Neuronal stem cell (in vitro differentiated cells): ENCODE data around the gene NKX2-2.
A peak's percentile ranks its signal among the peaks of the same experiment; 100 is the strongest.

Experiments used
- DNase-seq: peaks from one replicate; pipeline ENCODE4 v3.0.0-alpha.2; 2013; ENCODE audit warnings: low spot score
- H2AFZ ChIP-seq: one replicate; pipeline ENCODE4 v1.6.1; 2013; ENCODE audit warnings: mild to moderate bottlenecking, low read length, inconsistent platforms
- H2AK5ac ChIP-seq: 2 replicates; pipeline ENCODE4 v1.6.1; 2013; ENCODE audit warnings: low read depth, mild to moderate bottlenecking, inconsistent platforms, low read length, moderate library complexity, mixed read lengths
- H2BK120ac ChIP-seq: 2 replicates; pipeline ENCODE4 v1.6.1; 2013; ENCODE audit warnings: low read depth, mild to moderate bottlenecking, inconsistent platforms, low read length, moderate library complexity, mixed read lengths
- H2BK12ac ChIP-seq: one replicate; pipeline ENCODE4 v1.6.1; 2013; ENCODE audit warnings: low read length, inconsistent platforms
- H2BK15ac ChIP-seq: 2 replicates; pipeline ENCODE4 v1.6.1; 2013; ENCODE audit warnings: mild to moderate bottlenecking, low read length, inconsistent platforms, mixed read lengths
- H2BK5ac ChIP-seq: one replicate; pipeline ENCODE4 v1.6.1; 2013; ENCODE audit warnings: inconsistent platforms, mild to moderate bottlenecking, low read length, moderate library complexity
- H3K14ac ChIP-seq: one replicate; pipeline ENCODE4 v1.6.1; 2013; ENCODE audit warnings: low read length, inconsistent platforms
- H3K18ac ChIP-seq: 2 replicates; pipeline ENCODE4 v1.6.1; 2013; ENCODE audit warnings: low read length, inconsistent platforms
- H3K23ac ChIP-seq: 2 replicates; pipeline ENCODE4 v1.6.1; 2013; ENCODE audit warnings: low read depth, mild to moderate bottlenecking, mixed read lengths, low read length, inconsistent platforms; ENCODE audit not compliant: poor library complexity
- H3K27ac ChIP-seq: replicated peaks from 3 replicates; pipeline ENCODE4 v1.5.1; 2013; ENCODE audit warnings: low read length, inconsistent platforms
- H3K27me3 ChIP-seq, 3 experiments: 2 replicates each; pipeline ENCODE4 v1.6.1; 2013; ENCODE audit warnings: low read length in 3 of 3, mild to moderate bottlenecking in 2 of 3, inconsistent platforms in 1 of 3, low read depth in 1 of 3, mixed read lengths in 1 of 3, moderate library complexity in 1 of 3; ENCODE audit not compliant: control insufficient read depth in 3 of 3, insufficient read depth in 3 of 3
- H3K36me3 ChIP-seq, 2 donors: replicated peaks in 1 of 2; 2 replicates each; pipeline ENCODE4 v1.6.1; 2013; ENCODE audit warnings: low read length in 2 of 2; ENCODE audit not compliant: control insufficient read depth in 2 of 2, insufficient read depth in 2 of 2
- H3K4ac ChIP-seq: 2 replicates; pipeline ENCODE4 v1.6.1; 2013; ENCODE audit warnings: inconsistent platforms, mild to moderate bottlenecking, low read length, moderate library complexity
- H3K4me1 ChIP-seq, 2 donors: 1 replicate in 1 of 2; 2 replicates in 1 of 2; pipeline ENCODE4 v1.6.1; 2013; ENCODE audit warnings: low read length in 2 of 2, low read depth in 1 of 2; ENCODE audit not compliant: control insufficient read depth in 2 of 2, insufficient read depth in 1 of 2
- H3K4me2 ChIP-seq: one replicate; pipeline ENCODE4 v1.6.1; 2013; ENCODE audit warnings: mild to moderate bottlenecking, low read length, inconsistent platforms; ENCODE audit not compliant: insufficient read depth, poor library complexity, severe bottlenecking
- H3K4me3 ChIP-seq, 2 donors: 2 replicates each; pipeline ENCODE4 v1.5.1; 2013; ENCODE audit warnings: low read length in 2 of 2, mild to moderate bottlenecking in 2 of 2, inconsistent platforms in 1 of 2, moderate library complexity in 1 of 2
- H3K79me1 ChIP-seq: one replicate; pipeline ENCODE4 v1.6.1; 2013; ENCODE audit warnings: low read depth, mild to moderate bottlenecking, inconsistent platforms, low read length, moderate library complexity
- H3K9ac ChIP-seq: one replicate; pipeline ENCODE4 v1.6.1; 2013; ENCODE audit warnings: mild to moderate bottlenecking, low read depth, low read length, inconsistent platforms; ENCODE audit not compliant: poor library complexity
- H3K9me3 ChIP-seq, 2 donors: replicated peaks in 1 of 2; 2 replicates each; pipeline versions ENCODE3 to v1.6.1; 2013; ENCODE audit warnings: low read length in 2 of 2, mild to moderate bottlenecking in 2 of 2, inconsistent platforms in 1 of 2, low read depth in 1 of 2, mixed read lengths in 1 of 2, moderate library complexity in 1 of 2; ENCODE audit not compliant: control insufficient read depth in 2 of 2, insufficient read depth in 1 of 2
- H4K8ac ChIP-seq: one replicate; pipeline ENCODE4 v1.6.1; 2013; ENCODE audit warnings: low read depth, mild to moderate bottlenecking, inconsistent platforms, low read length, moderate library complexity
- H4K91ac ChIP-seq: one replicate; pipeline ENCODE4 v1.6.1; 2013; ENCODE audit warnings: low read length, low read depth, mild to moderate bottlenecking, inconsistent platforms; ENCODE audit not compliant: poor library complexity
- WGBS, 2 donors: extraction: QIAGEN DNeasy Blood & Tissue Kit; methylation state at CpG; one replicate each; pipeline ENCODE4 v1.1.7; 2013; ENCODE audit warnings: missing lambda C conversion rate in 2 of 2, mixed read lengths in 1 of 2; ENCODE audit not compliant: insufficient read length in 2 of 2, insufficient replicate concordance in 1 of 2; ENCODE audit errors: extremely low coverage in 2 of 2; 5-methylcytosine and 5-hydroxymethylcytosine counted together

NKX2-2 gene

GRCh38 chr20:21522481-21523280 is 8.8 kb upstream of the NKX2-2 start:
- Histone ChIP-seq H2BK120ac (no peak overlapping the region), H3K23ac (peak overlapping the region; percentile 46), H3K9me3 (peaks cover 0 to 5% of the 10 kb centered on the region in 2 donors), H3K27ac (no peak overlapping the region), H3K36me3 (no peaks in the 10 kb centered on the region), H2BK12ac (peak overlapping the region; percentile 5), H3K14ac (no peak overlapping the region), H3K4me2 (peak overlapping the region; percentile 60), H2BK5ac (peak overlapping the region; percentile 44), H3K9ac (no peak overlapping the region), H3K4ac (no peak overlapping the region), H2BK15ac (no peak overlapping the region), H3K18ac (peak overlapping the region; percentile 49), H3K4me1 (peaks cover 0 to 9% of the 10 kb centered on the region in 2 donors), H4K8ac (no peak overlapping the region), H2AFZ (peak overlapping the region; percentile 77), H3K79me1 (no peaks in the 10 kb centered on the region), H4K91ac (no peak overlapping the region), H3K4me3 (peak overlapping the region in 1 of 2 donors; percentile 68), H3K27me3 (peaks cover 57 to 97% (median 90%) of the 10 kb centered on the region in 3 experiments), H2AK5ac (no peak overlapping the region)
- WGBS, 2 donors: no CpG with 5 or more reads among the region's 86 CpGs
- DNase-seq: no peak

GRCh38 chr20:21521596-21522480 is 8.0 kb upstream of the NKX2-2 start:
- Histone ChIP-seq H3K9ac (no peak overlapping the region), H2AK5ac (peak overlapping the region; percentile 9), H3K23ac (peak overlapping the region; percentile 46), H3K14ac (peak overlapping the region; percentile 14), H2AFZ (peak overlapping the region; percentile 77), H3K18ac (peak overlapping the region; percentile 66), H3K79me1 (no peaks in the 10 kb centered on the region), H2BK15ac (peak overlapping the region; percentile 12), H3K27ac (no peak overlapping the region), H3K36me3 (no peaks in the 10 kb centered on the region), H2BK12ac (peak overlapping the region; percentile 5), H3K9me3 (peaks cover 0 to 5% of the 10 kb centered on the region in 2 donors), H3K27me3 (peaks cover 66 to 98% (median 94%) of the 10 kb centered on the region in 3 experiments), H3K4ac (no peak overlapping the region), H3K4me2 (peak overlapping the region; percentile 60), H4K91ac (no peak overlapping the region), H3K4me3 (peak overlapping the region in 1 of 2 donors; percentile 68), H4K8ac (no peak overlapping the region), H2BK120ac (no peak overlapping the region), H2BK5ac (peak overlapping the region; percentile 44), H3K4me1 (peaks cover 0 to 9% of the 10 kb centered on the region in 2 donors)
- no peak for DNase-seq
- WGBS, 2 donors: no CpG with 5 or more reads among the region's 104 CpGs

- no peak for DNase-seq
- no CpG with 5 or more reads among the region's 53 CpGs for WGBS, 2 donors
These were observed 7.1 kb upstream of the NKX2-2 start for GRCh38 chr20:21520702-21521595.

More at GRCh38 chr20:21520702-21521595, 7.1 kb upstream of the NKX2-2 start:
- H3K27me3 ChIP-seq: peaks cover 73 to 100% (median 99%) of the 10 kb centered on the region in 3 experiments
- H3K4ac ChIP-seq: no peak overlapping the region
- peaks cover 0 to 5% of the 10 kb centered on the region in 2 donors for H3K9me3 ChIP-seq
- no peak overlapping the region for H3K9ac ChIP-seq
- no peak overlapping the region for H4K8ac ChIP-seq
- no peak overlapping the region for H2BK15ac ChIP-seq
- no peak overlapping the region for H2BK120ac ChIP-seq
- no peak overlapping the region for H3K27ac ChIP-seq
- no peak overlapping the region for H4K91ac ChIP-seq
- peak overlapping the region; percentile 9 for H2AK5ac ChIP-seq
- peak overlapping the region in 1 of 2 donors; percentile 39 for H3K4me3 ChIP-seq
- H3K18ac ChIP-seq: peak overlapping the region; percentile 15
- no peaks in the 10 kb centered on the region for H3K36me3 ChIP-seq
- H3K23ac ChIP-seq: no peak overlapping the region
- peak overlapping the region; percentile 32 for H3K4me2 ChIP-seq
- H2AFZ ChIP-seq: peak overlapping the region; percentile 77
- peaks cover 6 to 9% of the 10 kb centered on the region in 2 donors for H3K4me1 ChIP-seq
- no peak overlapping the region for H2BK12ac ChIP-seq
- H3K79me1 ChIP-seq: no peaks in the 10 kb centered on the region
- no peak overlapping the region for H3K14ac ChIP-seq
- H2BK5ac ChIP-seq: no peak overlapping the region
